Colonic mucosa (tissue), 4 donors: ENCODE measurements around the gene RNASEL. TPM values are rescaled to one million over a fixed set of nuclear protein-coding genes. Genes with fewer than 3 reads are reported as not detected.

Source experiments
- DNase-seq: peaks from one replicate; pipeline ENCODE4 v3.0.0-alpha.2; 2020
- H3K27ac ChIP-seq: fragments of 200-600 bp; one replicate; pipeline ENCODE4 v1.8.0; 2021
- H3K27me3 ChIP-seq: fragments of 200-600 bp; one replicate; pipeline ENCODE4 v1.8.0; 2021
- H3K36me3 ChIP-seq: fragments of 200-600 bp; one replicate; pipeline ENCODE4 v1.8.0; 2021
- H3K4me1 ChIP-seq: fragments of 200-600 bp; one replicate; pipeline ENCODE4 v1.8.0; 2021; ENCODE audit warnings: mild to moderate bottlenecking
- H3K4me3 ChIP-seq: fragments of 200-600 bp; one replicate; pipeline ENCODE4 v1.8.0; 2021
- H3K9ac ChIP-seq, 2 donors: one replicate each; pipeline ENCODE4 v1.7.0; 2013; ENCODE audit warnings: control low read depth in 2 of 2, low read depth in 2 of 2, low read length in 2 of 2
- H3K9me3 ChIP-seq: fragments of 200-600 bp; one replicate; pipeline ENCODE4 v1.8.0; 2021
- intact Hi-C: fragments of 100-400 bp; cut with DNase I; formaldehyde crosslinking; loops from one replicate; pipeline ENCODE4 v1.14.1; 2022
- total RNA-seq, 2 donors: library from RNA; stranded (reverse); fragmentation: NEBNext Ultra II Directional in 1 of 2; extraction: Animal tissue kit (Norgen Biotek cat#: 25700) in 1 of 2; gene quantifications; one replicate each; pipeline ENCODE4 v1.2.1, GENCODE V29; 2021
- TF ChIP-seq, protein P1 (sequence below): fragments of 200-600 bp; IDR thresholded peaks from one replicate; pipeline ENCODE4 v1.8.0; 2022; ENCODE audit warnings: antibody characterized with exemption, mild to moderate bottlenecking
- donor health status: healthy.
- donor health status: DM: no; HTN: no; CAD: no.
- donor health status: DM: no; HTN: no; CAD: no.

Gene RNASEL
- total RNA-seq, 2 donors from 2014 or later = 16.2 to 19.5 TPM

DNA sequence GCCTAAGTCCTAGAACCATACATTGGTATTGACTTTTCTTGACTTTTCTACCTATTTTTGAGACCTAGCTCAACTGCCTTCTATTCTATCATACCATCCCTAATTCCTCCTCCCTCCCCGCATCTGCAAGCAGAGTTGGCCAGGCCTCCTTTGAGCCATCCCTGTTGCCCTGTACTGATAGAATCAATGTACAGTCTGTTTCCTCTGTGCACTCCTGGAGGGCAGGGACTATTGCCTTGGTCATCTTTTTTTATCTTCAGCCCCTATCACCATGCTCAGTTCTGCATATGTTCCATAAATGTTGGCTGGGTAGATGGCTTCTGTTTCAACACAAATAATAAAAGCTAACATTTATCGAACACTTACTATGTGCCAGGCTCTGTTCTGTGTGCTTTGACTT, 19.2 kb upstream of the RNASEL start:
- DNase-seq = no peak
- Histone ChIP-seq H3K9ac (no peak overlapping the region), H3K27me3 (no peaks in the 10 kb centered on the region), H3K36me3 (no peaks in the 10 kb centered on the region), H3K9me3 (no peaks in the 10 kb centered on the region), H3K4me3 (no peak overlapping the region), H3K27ac (no peak overlapping the region), H3K4me1 (no peaks in the 10 kb centered on the region)
- intact Hi-C loops = no loop called here
- TF ChIP-seq, protein P1, sequence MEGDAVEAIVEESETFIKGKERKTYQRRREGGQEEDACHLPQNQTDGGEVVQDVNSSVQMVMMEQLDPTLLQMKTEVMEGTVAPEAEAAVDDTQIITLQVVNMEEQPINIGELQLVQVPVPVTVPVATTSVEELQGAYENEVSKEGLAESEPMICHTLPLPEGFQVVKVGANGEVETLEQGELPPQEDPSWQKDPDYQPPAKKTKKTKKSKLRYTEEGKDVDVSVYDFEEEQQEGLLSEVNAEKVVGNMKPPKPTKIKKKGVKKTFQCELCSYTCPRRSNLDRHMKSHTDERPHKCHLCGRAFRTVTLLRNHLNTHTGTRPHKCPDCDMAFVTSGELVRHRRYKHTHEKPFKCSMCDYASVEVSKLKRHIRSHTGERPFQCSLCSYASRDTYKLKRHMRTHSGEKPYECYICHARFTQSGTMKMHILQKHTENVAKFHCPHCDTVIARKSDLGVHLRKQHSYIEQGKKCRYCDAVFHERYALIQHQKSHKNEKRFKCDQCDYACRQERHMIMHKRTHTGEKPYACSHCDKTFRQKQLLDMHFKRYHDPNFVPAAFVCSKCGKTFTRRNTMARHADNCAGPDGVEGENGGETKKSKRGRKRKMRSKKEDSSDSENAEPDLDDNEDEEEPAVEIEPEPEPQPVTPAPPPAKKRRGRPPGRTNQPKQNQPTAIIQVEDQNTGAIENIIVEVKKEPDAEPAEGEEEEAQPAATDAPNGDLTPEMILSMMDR = no peak

- no peaks in the 10 kb centered on the region for H3K27me3 ChIP-seq
- TF ChIP-seq, protein P1 = no peak
These were observed 18.5 kb upstream of the RNASEL start for GRCh38 chr1:182607566-182607965.

GRCh38 chr1:182604175-182605164, 15.4 kb upstream of the RNASEL start, which contains the start of gene RGS16:
Gene RGS16, minus strand, starts transcription at chr1:182604389. Its CDS starts 130 bp downstream, at chr1:182604259.
- H3K9ac ChIP-seq = peak within 1 kb of the TSS; percentile 52 to 66
- TF ChIP-seq, protein P1 = no peak
- DNase-seq = peak; percentile 96

More at GRCh38 chr1:182607566-182607965, 18.5 kb upstream of the RNASEL start:
- Histone ChIP-seq H3K4me3 (no peak overlapping the region), H3K4me1 (no peaks in the 10 kb centered on the region), H3K9me3 (no peaks in the 10 kb centered on the region), H3K36me3 (no peaks in the 10 kb centered on the region), H3K27ac (no peak overlapping the region), H3K9ac (no peak overlapping the region)
- intact Hi-C loops = no loop called here
- no peak for DNase-seq

DNA sequence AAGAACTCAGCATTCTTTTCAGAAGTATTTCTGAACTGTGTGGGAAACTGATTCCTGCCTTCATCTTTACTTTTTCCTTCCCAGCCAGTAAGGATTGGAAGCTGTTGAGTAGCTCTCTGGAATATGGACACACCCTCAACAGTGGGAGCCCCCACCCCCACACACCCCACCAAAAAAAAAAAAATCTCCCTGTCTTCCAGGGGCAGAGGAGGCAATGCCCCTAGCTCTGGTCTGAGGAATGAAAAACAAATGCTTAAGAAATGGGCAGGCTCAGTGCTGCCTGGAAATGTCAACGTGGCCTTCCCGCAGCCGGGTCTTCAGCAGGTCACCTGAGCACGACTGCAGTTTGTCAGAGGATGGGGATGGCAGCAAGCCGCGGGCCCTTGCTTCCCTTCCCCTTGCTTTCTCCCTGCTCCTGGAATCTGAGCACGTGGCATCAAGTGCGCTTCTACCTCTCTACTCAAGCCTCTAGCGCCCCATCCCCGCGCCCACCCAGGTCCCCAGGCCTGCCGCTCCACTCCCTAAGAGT, 14.7 kb upstream of the RNASEL start:
- DNase-seq = no peak
- Histone ChIP-seq H3K27me3 (no peaks in the 10 kb centered on the region), H3K9ac (peak overlapping the region; percentile 27 to 66), H3K4me1 (no peaks in the 10 kb centered on the region), H3K36me3 (no peaks in the 10 kb centered on the region), H3K9me3 (no peaks in the 10 kb centered on the region), H3K27ac (no peak overlapping the region), H3K4me3 (peak overlapping the region; percentile 49)
- intact Hi-C loops = loop anchor here (2.0 kb wide), 1 partner anchor 179 kb away; no protein-coding TSS in a partner anchor
- TF ChIP-seq, protein P1 = no peak

More at GRCh38 chr1:182604175-182605164, 15.4 kb upstream of the RNASEL start, which contains the start of gene RGS16:
- H3K27ac ChIP-seq = no peak within 1 kb of the TSS
- H3K4me3 ChIP-seq = peak within 1 kb of the TSS; percentile 49
- H3K36me3 ChIP-seq = no peaks in the 10 kb centered on the region
- no peaks in the 10 kb centered on the region for H3K4me1 ChIP-seq
- intact Hi-C loops = no loop called here
- H3K9me3 ChIP-seq = no peaks in the 10 kb centered on the region
- no peaks in the 10 kb centered on the region for H3K27me3 ChIP-seq

DNA sequence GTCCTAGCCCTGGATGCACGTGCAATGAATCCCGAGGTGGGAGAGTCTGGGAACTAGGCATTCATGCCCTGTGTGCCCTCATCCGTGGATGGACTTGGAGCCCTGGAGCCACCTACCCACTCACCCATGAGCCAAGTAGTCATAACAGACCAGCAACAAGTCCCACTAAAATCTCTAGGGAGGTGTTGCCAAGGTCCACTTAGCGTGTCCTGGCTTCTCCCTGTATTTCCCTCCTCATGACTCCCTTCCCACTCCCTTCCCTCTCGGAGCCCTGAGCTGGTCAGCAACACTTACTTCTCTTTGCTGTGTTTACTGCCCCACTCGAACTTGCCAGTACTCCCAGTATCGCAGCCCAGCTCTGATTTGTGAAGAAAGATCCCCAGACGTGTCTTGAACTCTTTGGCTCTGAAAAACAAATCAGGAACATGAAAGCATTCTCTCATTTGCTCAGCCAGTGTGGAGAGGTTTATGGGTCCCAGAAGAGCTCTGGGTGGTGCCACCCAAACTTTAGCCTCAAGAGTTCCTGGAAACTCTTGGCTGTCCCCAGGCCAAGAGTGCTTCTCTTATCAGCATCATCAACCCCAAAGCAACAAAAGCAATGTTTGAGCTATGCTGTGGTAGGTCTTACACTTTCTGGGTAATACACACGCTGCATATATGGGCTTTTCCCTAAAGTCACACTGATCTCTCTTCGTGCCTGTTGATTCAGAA, 14.0 kb upstream of the RNASEL start:
- no peak for DNase-seq
- Histone ChIP-seq H3K36me3 (no peaks in the 10 kb centered on the region), H3K27me3 (no peaks in the 10 kb centered on the region), H3K27ac (no peak overlapping the region), H3K4me3 (no peak overlapping the region), H3K9me3 (no peaks in the 10 kb centered on the region), H3K4me1 (no peaks in the 10 kb centered on the region), H3K9ac (peak overlapping the region in 1 of 2 donors; percentile 27)
- TF ChIP-seq, protein P1 = no peak
- intact Hi-C loops = loop anchor here (2.0 kb wide), 1 partner anchor 180 kb away; no protein-coding TSS in a partner anchor
